Measurements from ENCODE around the gene TAGLN.

DNA sequence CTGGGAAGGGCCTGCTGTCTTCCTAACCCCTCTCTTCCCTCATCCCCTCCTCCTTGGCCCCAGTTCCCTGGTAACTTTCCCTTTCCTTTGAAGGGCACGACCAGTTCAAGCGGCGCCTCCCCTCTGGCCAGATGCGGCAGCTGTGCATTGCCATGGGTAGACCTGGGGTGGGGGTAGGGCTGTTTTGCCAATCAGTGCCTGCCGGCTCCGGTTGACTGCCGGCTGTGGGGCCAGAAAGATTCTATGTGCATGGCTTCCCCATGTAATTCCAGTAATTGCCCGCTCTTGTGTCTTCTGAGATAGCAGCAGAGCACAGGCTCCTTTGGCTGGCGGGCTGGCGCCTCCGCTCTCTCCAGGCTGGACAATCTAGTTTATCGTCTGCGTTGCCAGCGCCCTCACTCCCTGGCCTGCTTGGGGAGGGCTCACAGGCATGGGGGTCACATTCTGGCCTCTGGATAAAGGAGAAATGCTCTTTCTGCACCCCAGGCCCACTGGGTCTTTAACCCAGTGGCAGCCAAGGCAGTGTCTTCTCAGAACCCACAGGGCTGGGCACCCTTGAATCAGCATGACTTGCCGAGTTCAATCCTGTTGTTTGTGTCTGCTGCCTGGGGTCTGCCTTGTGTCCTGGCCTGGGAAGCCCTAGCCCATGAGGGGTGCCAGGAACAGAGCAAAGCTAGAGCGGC lies 11.2 kb upstream of the TAGLN start:
- TF ChIP-seq CTCF (IDR thresholded peaks at IDR 0.05; ENCODE audit: borderline replicate concordance, extremely low read depth, low read length, poor library complexity, severe bottlenecking), result no peak
- TF ChIP-seq EZH2 (IDR thresholded peaks at IDR 0.05; ENCODE audit: borderline replicate concordance, low read depth, low read length, severe bottlenecking), result no peak
